GM06990 (cell line): Measurements from ENCODE around the gene FBXW12.

ENCODE experiments used
- DNase-seq: peaks from one replicate; pipeline ENCODE4 v3.0.0-alpha.2; 2011; ENCODE audit not compliant: insufficient read length; ENCODE audit errors: extremely low read depth
- H3K27me3 ChIP-seq: replicated peaks from 2 replicates; pipeline ENCODE4 v1.6.0; 2011; ENCODE audit warnings: low read length; ENCODE audit not compliant: control insufficient read depth, insufficient read depth
- H3K36me3 ChIP-seq: 2 replicates; pipeline ENCODE4 v1.5.1; 2011; ENCODE audit warnings: low read length; ENCODE audit not compliant: control insufficient read depth, insufficient read depth
- H3K4me3 ChIP-seq: replicated peaks from 2 replicates; pipeline ENCODE4 v1.5.1; 2011; ENCODE audit warnings: low read depth, mild to moderate bottlenecking, control low read depth, low read length
- TF ChIP-seq, protein P1 (sequence below): IDR thresholded peaks from 2 replicates; pipeline ENCODE4 v1.5.1; 2011; ENCODE audit warnings: low read length, control low read depth, mild to moderate bottlenecking, inconsistent platforms; ENCODE audit not compliant: insufficient read depth, poor library complexity, severe bottlenecking

Gene FBXW12

DNA sequence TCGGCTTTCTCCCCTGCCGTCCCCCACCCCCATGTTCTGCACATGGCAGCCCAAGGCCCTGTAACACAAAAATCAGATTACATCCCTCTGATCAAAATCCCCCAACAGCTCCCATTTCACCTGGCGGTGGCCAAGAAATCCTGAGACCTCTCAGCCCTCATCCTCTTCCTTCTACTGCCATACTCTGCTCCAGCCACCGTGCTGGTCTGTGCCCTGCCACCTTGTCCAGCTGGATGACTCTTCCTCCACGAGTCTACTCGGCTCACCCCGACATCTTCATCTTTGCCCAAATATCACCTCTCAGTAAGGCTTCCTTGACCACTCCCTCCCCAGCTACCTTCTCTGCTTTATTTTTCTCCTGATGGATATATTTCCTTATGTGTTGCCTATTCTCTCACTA is 64.8 kb downstream of the FBXW12 start:
- no peaks in the 10 kb centered on the region for H3K27me3 ChIP-seq
- peaks cover 13% of the 10 kb centered on the region for H3K36me3 ChIP-seq
- no peak overlapping the region for H3K4me3 ChIP-seq
- no peak for DNase-seq
- TF ChIP-seq, protein P1, sequence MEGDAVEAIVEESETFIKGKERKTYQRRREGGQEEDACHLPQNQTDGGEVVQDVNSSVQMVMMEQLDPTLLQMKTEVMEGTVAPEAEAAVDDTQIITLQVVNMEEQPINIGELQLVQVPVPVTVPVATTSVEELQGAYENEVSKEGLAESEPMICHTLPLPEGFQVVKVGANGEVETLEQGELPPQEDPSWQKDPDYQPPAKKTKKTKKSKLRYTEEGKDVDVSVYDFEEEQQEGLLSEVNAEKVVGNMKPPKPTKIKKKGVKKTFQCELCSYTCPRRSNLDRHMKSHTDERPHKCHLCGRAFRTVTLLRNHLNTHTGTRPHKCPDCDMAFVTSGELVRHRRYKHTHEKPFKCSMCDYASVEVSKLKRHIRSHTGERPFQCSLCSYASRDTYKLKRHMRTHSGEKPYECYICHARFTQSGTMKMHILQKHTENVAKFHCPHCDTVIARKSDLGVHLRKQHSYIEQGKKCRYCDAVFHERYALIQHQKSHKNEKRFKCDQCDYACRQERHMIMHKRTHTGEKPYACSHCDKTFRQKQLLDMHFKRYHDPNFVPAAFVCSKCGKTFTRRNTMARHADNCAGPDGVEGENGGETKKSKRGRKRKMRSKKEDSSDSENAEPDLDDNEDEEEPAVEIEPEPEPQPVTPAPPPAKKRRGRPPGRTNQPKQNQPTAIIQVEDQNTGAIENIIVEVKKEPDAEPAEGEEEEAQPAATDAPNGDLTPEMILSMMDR = no peak

DNA sequence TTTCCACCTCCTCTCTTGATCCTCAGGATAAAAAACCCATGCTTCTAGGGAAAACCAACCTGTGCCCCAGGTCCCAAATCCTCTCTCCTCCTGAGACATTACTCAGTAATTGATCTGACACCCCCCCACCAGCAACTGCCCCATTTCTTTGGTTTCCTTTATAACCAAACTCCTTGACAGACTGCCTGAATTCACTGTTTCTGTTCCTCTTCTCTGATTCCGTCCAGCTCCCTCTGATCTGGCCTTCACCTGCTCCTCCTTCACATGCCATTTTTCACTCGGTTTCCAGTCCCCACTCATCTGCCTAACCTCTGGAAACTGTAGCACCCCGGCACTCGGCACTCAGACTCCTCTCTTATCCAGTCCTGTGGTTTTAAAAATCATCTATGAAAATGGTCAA is 65.8 kb downstream of the FBXW12 start:
- peaks cover 15% of the 10 kb centered on the region for H3K36me3 ChIP-seq
- no peak overlapping the region for H3K4me3 ChIP-seq
- H3K27me3 ChIP-seq = no peaks in the 10 kb centered on the region
- no peak for DNase-seq
- TF ChIP-seq, protein P1 = no peak

- peaks cover 12% of the 10 kb centered on the region for H3K36me3 ChIP-seq
Measured at GRCh38 chr3:48439820-48440589, 68.0 kb downstream of the FBXW12 start, which contains the start of the genes CCDC51 and TMA7. TSS of gene CCDC51 (minus strand) at chr3:48440119. CDS start at chr3:48435128, 4,991 bp downstream. TSS of gene TMA7 (plus strand) at chr3:48440257. CDS start at chr3:48440297, 40 bp downstream.

DNA sequence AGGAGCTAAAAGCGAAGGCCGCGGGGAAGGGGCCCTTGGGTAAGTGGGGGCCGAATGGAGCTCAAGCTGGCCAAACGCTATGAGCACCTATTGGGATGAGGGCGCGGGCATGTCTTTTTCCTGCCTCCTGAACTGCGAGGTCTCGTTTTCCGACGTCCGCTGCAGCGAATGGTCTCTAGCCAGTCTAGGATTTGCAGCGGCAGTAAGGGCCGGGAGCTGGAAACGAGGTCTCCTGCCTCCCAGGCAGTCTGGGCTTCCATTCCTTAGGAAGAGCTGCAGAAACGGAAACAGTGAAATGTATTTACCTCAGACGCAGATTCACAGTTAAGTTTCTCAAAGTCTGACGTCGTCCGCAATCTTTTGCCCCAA is 68.6 kb downstream of the FBXW12 start:
- TF ChIP-seq, protein P1 = no peak
- H3K4me3 ChIP-seq = peak overlapping the region; percentile 99
- H3K27me3 ChIP-seq = no peaks in the 10 kb centered on the region
- DNase-seq = no peak
- H3K36me3 ChIP-seq = peaks cover 12% of the 10 kb centered on the region

More at GRCh38 chr3:48439820-48440589, 68.0 kb downstream of the FBXW12 start, which contains the start of the genes CCDC51 and TMA7:
- Histone ChIP-seq H3K27me3 (no peaks in the 10 kb centered on the region), H3K4me3 (peak within 1 kb of the TSS; percentile 99)
- DNase-seq = peak; percentile 94
- TF ChIP-seq, protein P1 = no peak

DNA sequence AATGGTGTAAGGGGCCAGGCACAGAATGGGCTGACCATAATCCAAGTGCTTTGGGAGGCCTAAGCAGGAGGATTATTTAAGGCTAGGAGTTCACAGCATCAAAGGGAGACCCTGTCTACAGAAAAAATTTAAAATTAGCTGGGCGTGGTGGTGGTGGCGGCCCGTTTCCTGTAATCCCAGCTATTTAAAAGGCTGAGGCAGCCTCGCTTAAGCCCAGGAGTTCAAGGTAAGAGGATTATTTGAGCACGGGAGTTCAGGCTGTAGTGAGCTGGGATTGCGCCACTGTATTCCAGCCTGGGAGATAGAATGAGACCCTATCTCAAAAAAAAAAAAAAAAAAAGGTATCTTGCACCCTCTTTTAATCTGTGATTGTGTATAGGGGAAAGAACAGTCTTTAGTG is 69.9 kb downstream of the FBXW12 start:
- TF ChIP-seq, protein P1 = no peak
- Histone ChIP-seq H3K4me3 (peak overlapping the region; percentile 99), H3K27me3 (no peaks in the 10 kb centered on the region), H3K36me3 (peaks cover 12% of the 10 kb centered on the region)
- DNase-seq = no peak
